Fibroblast of lung (primary cell): ENCODE data around the gene RAP1GAP2. TPM values are rescaled to one million over a fixed set of nuclear protein-coding genes. Genes with fewer than 3 reads are reported as not detected.

Experiments used
- DNase-seq, 2 donors: peaks; one replicate each; pipeline versions ENCODE4 v3.0.0 to v3.0.0-alpha.2; 2010; ENCODE audit warnings: low read depth in 2 of 2
- H2AFZ ChIP-seq: 2 replicates; pipeline ENCODE4 v1.5.1; 2012; ENCODE audit warnings: low read length, control low read depth, inconsistent platforms
- H3K27ac ChIP-seq: 2 replicates; pipeline ENCODE4 v1.5.1; 2011; ENCODE audit warnings: low read length, control low read depth; ENCODE audit not compliant: insufficient read depth
- H3K27me3 ChIP-seq: 2 replicates; pipeline ENCODE4 v1.5.1; 2011; ENCODE audit warnings: mild to moderate bottlenecking, low read length; ENCODE audit not compliant: control insufficient read depth, insufficient read depth
- H3K36me3 ChIP-seq: 2 replicates; pipeline ENCODE4 v1.5.1; 2011; ENCODE audit warnings: low read length; ENCODE audit not compliant: control insufficient read depth, insufficient read depth
- H3K4me1 ChIP-seq: 2 replicates; pipeline ENCODE4 v1.5.1; 2011; ENCODE audit warnings: low read length; ENCODE audit not compliant: control insufficient read depth, insufficient read depth; ENCODE audit errors: extremely low read depth
- H3K4me2 ChIP-seq: 2 replicates; pipeline ENCODE4 v1.5.1; 2011; ENCODE audit warnings: low read length, control low read depth; ENCODE audit not compliant: insufficient read depth; ENCODE audit errors: extremely low read depth
- H3K4me3 ChIP-seq, 4 experiments: fragments of 200-600 bp in 1 of 4; sonication (generic) in 1 of 4; replicated peaks in 1 of 4; 2 replicates each; pipeline ENCODE4 v1.5.1; 2011 to 2016; ENCODE audit warnings: low read length in 4 of 4, low read depth in 3 of 4, mild to moderate bottlenecking in 3 of 4, control low read depth in 2 of 4, inconsistent platforms in 1 of 4, mixed read lengths in 1 of 4; ENCODE audit not compliant: insufficient read depth in 1 of 4; ENCODE audit errors: control extremely low read depth in 1 of 4
- H3K79me2 ChIP-seq: 2 replicates; pipeline ENCODE4 v1.5.1; 2012; ENCODE audit warnings: mild to moderate bottlenecking, low read length, inconsistent platforms; ENCODE audit not compliant: control insufficient read depth, insufficient read depth
- H3K9ac ChIP-seq: 2 replicates; pipeline ENCODE4 v1.5.1; 2011; ENCODE audit warnings: mild to moderate bottlenecking, low read length, control low read depth; ENCODE audit not compliant: insufficient read depth
- H3K9me3 ChIP-seq: 2 replicates; pipeline ENCODE4 v1.5.1; 2012; ENCODE audit warnings: low read depth, low read length; ENCODE audit not compliant: control insufficient read depth, insufficient read depth
- H4K20me1 ChIP-seq: 2 replicates; pipeline ENCODE4 v1.5.1; 2011; ENCODE audit warnings: low read length; ENCODE audit not compliant: control insufficient read depth, insufficient read depth; ENCODE audit errors: extremely low read depth
- EZH2 ChIP-seq: IDR thresholded peaks from 2 replicates; pipeline ENCODE4 v1.5.1; 2012; ENCODE audit warnings: low read length, control low read depth, mild to moderate bottlenecking; ENCODE audit errors: missing control alignments
- polyA plus RNA-seq, 2 donors: library from polyadenylated mRNA; depleted of rRNA in 1 of 2; stranded (reverse) in 1 of 2; unstranded in 1 of 2; fragments of >200 nt; gene quantifications; 2 replicates each; pipeline ENCODE4 v1.2.1, GENCODE V29; 2011 to 2012; ENCODE audit warnings: missing spikeins in 1 of 2
- total RNA-seq: library from RNA; depleted of rRNA; stranded (reverse); fragments of >200 nt; gene quantifications from 2 replicates; pipeline ENCODE4 v1.2.1, GENCODE V29; 2014
- TF ChIP-seq, protein P1 (sequence below), 2 donors: IDR thresholded peaks in 1 of 2; conservative IDR thresholded peaks in 1 of 2; 1 replicate in 1 of 2; 2 replicates in 1 of 2; pipeline ENCODE4 v1.5.1; 2011 to 2012; ENCODE audit warnings: low read length in 2 of 2, control low read depth in 1 of 2, inconsistent platforms in 1 of 2, low read depth in 1 of 2, mild to moderate bottlenecking in 1 of 2

RAP1GAP2 gene
- total and polyA plus RNA-seq, 2 donors (not counting 1 experiment from before 2014, with no cell fraction given) = 0.33 to 0.99 TPM

DNA sequence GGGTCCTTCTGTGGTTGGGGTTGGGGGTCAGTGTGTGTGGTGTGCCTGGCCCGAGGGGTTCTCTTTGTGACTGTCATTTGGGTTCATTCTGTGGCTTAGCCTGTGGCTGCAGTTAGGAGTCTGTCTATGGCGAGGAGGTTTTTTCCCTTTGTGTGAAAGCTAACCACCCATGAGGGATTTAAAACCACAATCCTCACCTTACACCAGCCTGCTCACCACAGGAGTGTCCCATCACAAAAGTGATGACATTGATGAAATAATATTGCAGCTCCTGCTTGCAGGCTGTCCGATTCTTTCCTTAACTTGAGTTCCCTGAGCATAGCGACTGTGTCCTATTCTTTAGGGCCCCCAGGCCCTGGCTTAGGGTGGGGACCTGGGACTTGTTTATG, 113.6 kb downstream of the RAP1GAP2 start:
- Histone ChIP-seq H2AFZ (no peak overlapping the region), H3K9ac (no peak overlapping the region), H3K9me3 (no peaks in the 10 kb centered on the region), H3K4me1 (no peaks in the 10 kb centered on the region), H3K4me2 (no peak overlapping the region), H3K79me2 (no peaks in the 10 kb centered on the region), H4K20me1 (no peaks in the 10 kb centered on the region), H3K27me3 (no peaks in the 10 kb centered on the region), H3K27ac (no peak overlapping the region), H3K4me3 (no peak overlapping the region), H3K36me3 (no peaks in the 10 kb centered on the region)
- DNase-seq = no peak
- TF ChIP-seq, protein P1, sequence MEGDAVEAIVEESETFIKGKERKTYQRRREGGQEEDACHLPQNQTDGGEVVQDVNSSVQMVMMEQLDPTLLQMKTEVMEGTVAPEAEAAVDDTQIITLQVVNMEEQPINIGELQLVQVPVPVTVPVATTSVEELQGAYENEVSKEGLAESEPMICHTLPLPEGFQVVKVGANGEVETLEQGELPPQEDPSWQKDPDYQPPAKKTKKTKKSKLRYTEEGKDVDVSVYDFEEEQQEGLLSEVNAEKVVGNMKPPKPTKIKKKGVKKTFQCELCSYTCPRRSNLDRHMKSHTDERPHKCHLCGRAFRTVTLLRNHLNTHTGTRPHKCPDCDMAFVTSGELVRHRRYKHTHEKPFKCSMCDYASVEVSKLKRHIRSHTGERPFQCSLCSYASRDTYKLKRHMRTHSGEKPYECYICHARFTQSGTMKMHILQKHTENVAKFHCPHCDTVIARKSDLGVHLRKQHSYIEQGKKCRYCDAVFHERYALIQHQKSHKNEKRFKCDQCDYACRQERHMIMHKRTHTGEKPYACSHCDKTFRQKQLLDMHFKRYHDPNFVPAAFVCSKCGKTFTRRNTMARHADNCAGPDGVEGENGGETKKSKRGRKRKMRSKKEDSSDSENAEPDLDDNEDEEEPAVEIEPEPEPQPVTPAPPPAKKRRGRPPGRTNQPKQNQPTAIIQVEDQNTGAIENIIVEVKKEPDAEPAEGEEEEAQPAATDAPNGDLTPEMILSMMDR (conservative IDR thresholded peaks at IDR 0.05 in 1 of 2, IDR thresholded peaks at IDR 0.05 in 1 of 2; ENCODE audit: low read depth in 1 of 2, low read length in 2 of 2) = no peak
- no peak for TF ChIP-seq EZH2

DNA sequence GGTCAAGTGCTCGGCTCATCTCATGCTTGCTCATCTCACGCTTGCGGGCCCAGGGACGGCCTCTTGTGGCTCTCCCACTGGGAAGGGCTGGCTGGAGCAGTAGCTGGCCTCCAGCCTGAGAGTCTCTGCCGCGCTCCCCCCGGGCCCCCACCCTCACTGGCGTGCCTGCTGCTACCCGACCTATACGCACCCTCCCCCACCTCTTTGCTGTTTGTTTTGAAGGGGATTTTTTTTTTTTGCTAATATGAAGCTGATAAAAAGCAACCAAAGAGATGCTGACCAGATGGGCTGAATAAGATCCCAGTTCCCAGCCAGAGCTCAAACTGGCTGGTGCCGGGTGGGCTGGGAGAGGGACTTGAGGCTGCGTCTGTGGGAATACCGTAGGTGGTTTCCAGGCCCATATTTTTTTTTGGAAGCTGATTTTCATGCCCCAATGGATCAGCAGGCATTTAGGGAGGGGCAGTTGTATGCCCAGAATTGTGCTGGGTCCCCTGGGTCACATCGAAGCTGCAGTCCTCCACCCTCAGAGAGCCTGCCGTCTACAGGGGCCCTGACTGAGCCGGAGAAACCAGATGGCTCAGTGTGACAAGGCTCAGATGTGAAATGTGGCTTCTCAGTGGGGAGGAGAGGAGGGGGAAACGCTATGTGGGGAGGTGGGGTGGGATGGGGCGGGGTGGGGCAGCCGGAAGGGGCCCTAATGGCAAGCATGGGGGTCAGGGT, 115.0 kb downstream of the RAP1GAP2 start:
- Histone ChIP-seq H3K9me3 (no peaks in the 10 kb centered on the region), H3K79me2 (no peaks in the 10 kb centered on the region), H4K20me1 (no peaks in the 10 kb centered on the region), H3K4me2 (no peak overlapping the region), H3K9ac (no peak overlapping the region), H3K4me3 (no peak overlapping the region), H3K4me1 (no peaks in the 10 kb centered on the region), H3K27me3 (no peaks in the 10 kb centered on the region), H2AFZ (no peak overlapping the region), H3K36me3 (no peaks in the 10 kb centered on the region), H3K27ac (no peak overlapping the region)
- TF ChIP-seq, protein P1 (conservative IDR thresholded peaks at IDR 0.05 in 1 of 2, IDR thresholded peaks at IDR 0.05 in 1 of 2; ENCODE audit: low read depth in 1 of 2, low read length in 2 of 2) = no peak
- TF ChIP-seq EZH2 = no peak
- no peak for DNase-seq

DNA sequence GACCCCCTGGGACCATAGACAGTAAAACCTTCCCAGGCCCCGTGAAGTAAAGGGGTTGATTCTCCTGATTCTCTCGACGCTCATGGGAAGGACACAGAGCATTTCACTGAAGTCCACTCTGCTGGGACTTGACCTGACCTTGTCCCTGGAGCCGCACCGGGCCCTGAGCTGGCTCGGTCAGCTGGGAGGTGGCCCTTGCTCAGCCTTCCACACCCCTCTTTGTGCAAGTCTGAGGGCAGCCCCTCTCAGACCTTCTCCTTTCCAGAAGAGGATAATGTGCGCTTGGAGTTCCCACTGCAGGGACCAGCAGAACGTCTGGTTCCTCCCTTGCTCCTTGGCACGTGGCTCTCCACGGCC, 115.5 kb downstream of the RAP1GAP2 start:
- Histone ChIP-seq H3K9me3 (no peaks in the 10 kb centered on the region), H3K36me3 (no peaks in the 10 kb centered on the region), H3K27me3 (no peaks in the 10 kb centered on the region), H4K20me1 (no peaks in the 10 kb centered on the region), H3K4me2 (no peak overlapping the region), H3K9ac (no peak overlapping the region), H2AFZ (no peak overlapping the region), H3K27ac (no peak overlapping the region), H3K4me1 (no peaks in the 10 kb centered on the region), H3K79me2 (no peaks in the 10 kb centered on the region), H3K4me3 (no peak overlapping the region)
- TF ChIP-seq EZH2 = no peak
- TF ChIP-seq, protein P1 (conservative IDR thresholded peaks at IDR 0.05 in 1 of 2, IDR thresholded peaks at IDR 0.05 in 1 of 2; ENCODE audit: low read depth in 1 of 2, low read length in 2 of 2) = no peak
- no peak for DNase-seq
